ENCODE results near the gene CYP4A22. TPM values are rescaled to one million over a fixed set of nuclear protein-coding genes. Genes with fewer than 3 reads are reported as not detected.

CYP4A22 gene
- total and polyA plus RNA-seq, 5 donors from 2014 or later = not detected

- ATAC-seq (ENCODE audit: low read depth in 2 of 2) (no peak), DNase-seq (no peak)
- no peaks in the 10 kb centered on the region for H3K36me3 ChIP-seq (ENCODE audit: control insufficient read depth, insufficient read depth, low read length)
- no peak overlapping the region for H3K4me3 ChIP-seq (ENCODE audit: low read depth, low read length)
- peaks cover 8% of the 10 kb centered on the region for H3K4me1 ChIP-seq (ENCODE audit: control insufficient read depth, insufficient read depth, low read length, poor library complexity, severe bottlenecking)
- no peaks in the 10 kb centered on the region for H3K9me3 ChIP-seq (ENCODE audit: control insufficient read depth in 2 of 2, low read length in 2 of 2)
- peaks cover 0 to 1% (median 0%) of the 10 kb centered on the region in 7 donors for H3K9me3 Mint-ChIP-seq
- H3K27me3 Mint-ChIP-seq = peaks cover 16% of the 10 kb centered on the region
- peaks cover 4% of the 10 kb centered on the region for H3K36me3 Mint-ChIP-seq
- no peak overlapping the region for H3K27ac Mint-ChIP-seq
- H3K4me1 Mint-ChIP-seq = peaks cover 0 to 18% (median 8%) of the 10 kb centered on the region in 4 donors
- no peak overlapping the region for H3K4me3 Mint-ChIP-seq
- H3K27ac ChIP-seq (ENCODE audit: insufficient read depth, low read length, poor library complexity, severe bottlenecking) = no peak overlapping the region
- peaks cover 10% of the 10 kb centered on the region for H3K27me3 ChIP-seq (ENCODE audit: control insufficient read depth, insufficient read depth, low read length)
These were observed 46.3 kb downstream of the CYP4A22 start for GRCh38 chr1:47183308-47184089.

DNA sequence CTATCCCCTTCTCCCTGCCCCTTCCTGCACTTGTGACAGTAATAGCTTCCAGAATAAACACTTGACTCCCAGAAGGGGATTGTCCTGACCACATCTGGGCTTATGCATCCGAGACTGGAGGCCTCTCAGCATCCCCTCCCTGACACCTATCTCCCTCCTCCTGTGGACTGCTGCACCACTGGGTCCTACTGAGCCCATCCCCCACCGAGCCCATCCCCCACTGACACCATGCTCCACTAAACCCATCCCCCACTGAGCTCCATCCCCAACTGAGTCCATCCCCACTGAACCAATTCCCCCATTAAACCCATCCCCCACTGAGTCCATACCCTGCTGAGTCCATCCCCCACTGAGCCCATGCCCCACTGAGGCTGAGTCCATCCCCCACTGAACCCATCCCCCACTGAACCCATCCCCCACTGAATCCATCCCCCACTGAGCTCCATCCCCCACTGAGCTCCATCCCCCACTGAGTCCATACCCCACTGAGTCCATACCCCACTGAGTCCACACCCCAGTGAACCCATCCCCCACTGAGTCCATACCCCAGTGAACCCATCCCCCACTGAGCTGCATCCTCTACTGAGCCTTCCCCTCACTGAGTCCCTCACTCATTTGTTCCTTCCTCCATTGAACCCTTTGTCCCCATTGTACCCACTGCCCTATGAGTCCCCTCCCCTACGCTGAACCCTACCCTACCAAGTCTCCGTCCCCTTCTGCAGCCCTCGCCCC lies 47.0 kb downstream of the CYP4A22 start:
- Histone ChIP-seq H3K36me3 (ENCODE audit: control insufficient read depth, insufficient read depth, low read length) (no peaks in the 10 kb centered on the region), H3K4me1 (ENCODE audit: control insufficient read depth, insufficient read depth, low read length, poor library complexity, severe bottlenecking) (peaks cover 5% of the 10 kb centered on the region), H3K27me3 (ENCODE audit: control insufficient read depth, insufficient read depth, low read length) (peaks cover 6% of the 10 kb centered on the region), H3K27ac (ENCODE audit: insufficient read depth, low read length, poor library complexity, severe bottlenecking) (no peak overlapping the region), H3K9me3 (ENCODE audit: control insufficient read depth in 2 of 2, low read length in 2 of 2) (no peaks in the 10 kb centered on the region), H3K4me3 (ENCODE audit: low read depth, low read length) (no peak overlapping the region)
- Mint-ChIP-seq H3K27ac (no peak overlapping the region), H3K36me3 (peaks cover 4% of the 10 kb centered on the region), H3K9me3 (peaks cover 0 to 1% (median 0%) of the 10 kb centered on the region in 7 donors), H3K4me3 (no peak overlapping the region), H3K27me3 (peaks cover 14% of the 10 kb centered on the region), H3K4me1 (peaks cover 0 to 15% (median 4%) of the 10 kb centered on the region in 4 donors)
- DNase-seq (no peak), ATAC-seq (ENCODE audit: low read depth in 2 of 2) (no peak)

GRCh38 chr1:47184822-47185677 lies 47.8 kb downstream of the CYP4A22 start:
- H3K27ac Mint-ChIP-seq = no peak overlapping the region
- Histone ChIP-seq H3K4me1 (ENCODE audit: control insufficient read depth, insufficient read depth, low read length, poor library complexity, severe bottlenecking) (no peaks in the 10 kb centered on the region), H3K4me3 (ENCODE audit: low read depth, low read length) (no peak overlapping the region), H3K36me3 (ENCODE audit: control insufficient read depth, insufficient read depth, low read length) (no peaks in the 10 kb centered on the region), H3K27me3 (ENCODE audit: control insufficient read depth, insufficient read depth, low read length) (peaks cover 4% of the 10 kb centered on the region), H3K27ac (ENCODE audit: insufficient read depth, low read length, poor library complexity, severe bottlenecking) (no peak overlapping the region), H3K9me3 (ENCODE audit: control insufficient read depth in 2 of 2, low read length in 2 of 2) (no peaks in the 10 kb centered on the region)
- peak overlapping the region in 1 of 4 donors; percentile 86 for H3K4me3 Mint-ChIP-seq
- no peak for ATAC-seq (ENCODE audit: low read depth in 2 of 2)
- H3K27me3 Mint-ChIP-seq = peaks cover 7% of the 10 kb centered on the region
- peaks cover 0 to 8% (median 0%) of the 10 kb centered on the region in 4 donors for H3K4me1 Mint-ChIP-seq
- H3K9me3 Mint-ChIP-seq = peaks cover 0 to 1% (median 0%) of the 10 kb centered on the region in 7 donors
- DNase-seq = no peak
- H3K36me3 Mint-ChIP-seq = peaks cover 4% of the 10 kb centered on the region

- ATAC-seq (ENCODE audit: low read depth in 2 of 2) = peak in 1 of 2 donors; percentile 18
- peaks cover 0 to 1% (median 0%) of the 10 kb centered on the region in 7 donors for H3K9me3 Mint-ChIP-seq
- H3K27ac ChIP-seq (ENCODE audit: insufficient read depth, low read length, poor library complexity, severe bottlenecking) = no peak overlapping the region
- H3K36me3 Mint-ChIP-seq = no peaks in the 10 kb centered on the region
- no peak for DNase-seq
- no peaks in the 10 kb centered on the region for H3K36me3 ChIP-seq (ENCODE audit: control insufficient read depth, insufficient read depth, low read length)
- H3K9me3 ChIP-seq (ENCODE audit: control insufficient read depth in 2 of 2, low read length in 2 of 2) = no peaks in the 10 kb centered on the region
- no peak overlapping the region for H3K27ac Mint-ChIP-seq
- H3K27me3 Mint-ChIP-seq = no peaks in the 10 kb centered on the region
- no peak overlapping the region for H3K4me3 ChIP-seq (ENCODE audit: low read depth, low read length)
- no peaks in the 10 kb centered on the region for H3K4me1 ChIP-seq (ENCODE audit: control insufficient read depth, insufficient read depth, low read length, poor library complexity, severe bottlenecking)
- H3K27me3 ChIP-seq (ENCODE audit: control insufficient read depth, insufficient read depth, low read length) = no peaks in the 10 kb centered on the region
- peaks cover 0 to 2% (median 0%) of the 10 kb centered on the region in 4 donors for H3K4me1 Mint-ChIP-seq
- no peak overlapping the region for H3K4me3 Mint-ChIP-seq
These were observed 49.3 kb downstream of the CYP4A22 start for GRCh38 chr1:47186267-47187185.

GRCh38 chr1:47187231-47187925 lies 50.1 kb downstream of the CYP4A22 start:
- no peak for ATAC-seq (ENCODE audit: low read depth in 2 of 2)
- no peak overlapping the region for H3K4me3 ChIP-seq (ENCODE audit: low read depth, low read length)
- no peaks in the 10 kb centered on the region for H3K9me3 ChIP-seq (ENCODE audit: control insufficient read depth in 2 of 2, low read length in 2 of 2)
- Mint-ChIP-seq H3K27me3 (no peaks in the 10 kb centered on the region), H3K9me3 (peaks cover 0 to 1% (median 0%) of the 10 kb centered on the region in 7 donors), H3K36me3 (no peaks in the 10 kb centered on the region), H3K27ac (no peak overlapping the region), H3K4me1 (peaks cover 0 to 2% (median 0%) of the 10 kb centered on the region in 4 donors), H3K4me3 (no peak overlapping the region)
- no peaks in the 10 kb centered on the region for H3K4me1 ChIP-seq (ENCODE audit: control insufficient read depth, insufficient read depth, low read length, poor library complexity, severe bottlenecking)
- H3K36me3 ChIP-seq (ENCODE audit: control insufficient read depth, insufficient read depth, low read length) = no peaks in the 10 kb centered on the region
- H3K27ac ChIP-seq (ENCODE audit: insufficient read depth, low read length, poor library complexity, severe bottlenecking) = no peak overlapping the region
- H3K27me3 ChIP-seq (ENCODE audit: control insufficient read depth, insufficient read depth, low read length) = no peaks in the 10 kb centered on the region
- no peak for DNase-seq

DNA sequence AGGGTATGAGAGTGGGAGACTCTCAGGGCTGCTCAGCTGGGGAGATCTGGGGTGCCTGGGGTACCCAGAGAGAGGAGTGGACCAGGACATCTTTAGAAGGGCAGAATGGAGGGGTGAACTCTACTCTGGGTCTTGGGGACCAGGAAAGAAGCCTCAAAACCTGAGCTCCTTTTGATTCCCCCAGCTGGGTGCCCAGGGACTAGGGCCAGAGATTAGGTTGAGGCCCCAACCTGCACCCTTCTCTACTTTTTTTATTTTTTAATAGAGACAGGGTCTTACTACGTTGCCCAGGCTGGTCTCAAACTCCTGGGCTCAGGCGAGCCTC lies 50.6 kb downstream of the CYP4A22 start:
- H3K4me3 Mint-ChIP-seq = no peak overlapping the region
- Histone ChIP-seq H3K36me3 (ENCODE audit: control insufficient read depth, insufficient read depth, low read length) (no peaks in the 10 kb centered on the region), H3K27ac (ENCODE audit: insufficient read depth, low read length, poor library complexity, severe bottlenecking) (no peak overlapping the region), H3K4me3 (ENCODE audit: low read depth, low read length) (no peak overlapping the region), H3K9me3 (ENCODE audit: control insufficient read depth in 2 of 2, low read length in 2 of 2) (no peaks in the 10 kb centered on the region), H3K27me3 (ENCODE audit: control insufficient read depth, insufficient read depth, low read length) (no peaks in the 10 kb centered on the region), H3K4me1 (ENCODE audit: control insufficient read depth, insufficient read depth, low read length, poor library complexity, severe bottlenecking) (no peaks in the 10 kb centered on the region)
- no peak overlapping the region for H3K27ac Mint-ChIP-seq
- no peak for DNase-seq
- H3K4me1 Mint-ChIP-seq = peaks cover 0 to 3% (median 0%) of the 10 kb centered on the region in 4 donors
- H3K36me3 Mint-ChIP-seq = no peaks in the 10 kb centered on the region
- H3K9me3 Mint-ChIP-seq = peaks cover 0 to 1% (median 0%) of the 10 kb centered on the region in 7 donors
- H3K27me3 Mint-ChIP-seq = peaks cover 2% of the 10 kb centered on the region
- no peak for ATAC-seq (ENCODE audit: low read depth in 2 of 2)
